Measurements from ENCODE around the gene LARP4B. TPM values are rescaled to one million over a fixed set of nuclear protein-coding genes. Genes with fewer than 3 reads are reported as not detected.
A peak's percentile ranks its signal among the peaks of the same experiment; 100 is the strongest.

LARP4B gene
- polyA plus RNA-seq, 12 donors, result 47.1 to 99.8 (median 66.7) TPM; not detected in 1

DNA sequence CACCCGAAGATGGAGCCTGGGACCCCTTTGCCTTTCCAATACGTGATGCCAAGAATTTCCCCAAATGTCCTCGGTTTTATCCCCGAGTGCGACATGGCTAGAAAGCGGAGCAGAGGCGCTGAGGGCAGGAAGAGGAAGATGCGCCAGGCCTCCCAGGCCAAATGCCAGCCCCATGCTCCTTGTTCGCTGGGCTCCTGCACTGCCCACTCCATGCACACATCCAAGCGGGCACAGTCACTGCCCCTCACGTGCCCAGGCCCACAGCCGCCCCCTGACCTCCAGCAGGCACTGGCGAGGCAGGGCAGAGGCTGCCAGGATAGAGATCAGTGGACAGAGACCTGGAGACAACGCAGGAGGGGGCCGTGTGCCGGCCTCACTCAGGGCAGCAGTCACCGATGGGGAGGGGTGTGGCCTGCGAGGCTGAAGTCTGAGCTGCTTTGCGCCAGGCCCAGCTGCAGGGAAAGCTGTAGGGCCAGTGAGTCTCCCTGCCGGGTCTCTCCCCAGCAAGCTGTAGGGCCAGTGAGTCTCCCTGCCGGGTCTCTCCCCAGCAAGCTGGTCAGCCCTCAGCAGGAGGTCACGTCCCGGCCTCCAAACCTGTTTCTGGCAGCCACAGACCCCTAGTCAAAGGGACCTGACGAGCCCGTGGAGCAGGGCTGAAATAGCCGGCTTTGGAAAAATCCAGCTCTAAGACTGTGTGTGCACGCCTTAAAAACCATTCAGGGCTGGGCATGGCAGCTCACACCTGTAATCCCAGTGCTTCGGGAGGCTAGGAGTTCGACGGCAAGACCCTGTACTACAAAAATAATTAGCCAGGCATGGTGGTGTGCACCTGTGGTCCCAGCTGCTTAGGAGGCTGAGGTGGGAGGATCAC is 141.4 kb downstream of the LARP4B start:
- no peak for DNase-seq

DNA sequence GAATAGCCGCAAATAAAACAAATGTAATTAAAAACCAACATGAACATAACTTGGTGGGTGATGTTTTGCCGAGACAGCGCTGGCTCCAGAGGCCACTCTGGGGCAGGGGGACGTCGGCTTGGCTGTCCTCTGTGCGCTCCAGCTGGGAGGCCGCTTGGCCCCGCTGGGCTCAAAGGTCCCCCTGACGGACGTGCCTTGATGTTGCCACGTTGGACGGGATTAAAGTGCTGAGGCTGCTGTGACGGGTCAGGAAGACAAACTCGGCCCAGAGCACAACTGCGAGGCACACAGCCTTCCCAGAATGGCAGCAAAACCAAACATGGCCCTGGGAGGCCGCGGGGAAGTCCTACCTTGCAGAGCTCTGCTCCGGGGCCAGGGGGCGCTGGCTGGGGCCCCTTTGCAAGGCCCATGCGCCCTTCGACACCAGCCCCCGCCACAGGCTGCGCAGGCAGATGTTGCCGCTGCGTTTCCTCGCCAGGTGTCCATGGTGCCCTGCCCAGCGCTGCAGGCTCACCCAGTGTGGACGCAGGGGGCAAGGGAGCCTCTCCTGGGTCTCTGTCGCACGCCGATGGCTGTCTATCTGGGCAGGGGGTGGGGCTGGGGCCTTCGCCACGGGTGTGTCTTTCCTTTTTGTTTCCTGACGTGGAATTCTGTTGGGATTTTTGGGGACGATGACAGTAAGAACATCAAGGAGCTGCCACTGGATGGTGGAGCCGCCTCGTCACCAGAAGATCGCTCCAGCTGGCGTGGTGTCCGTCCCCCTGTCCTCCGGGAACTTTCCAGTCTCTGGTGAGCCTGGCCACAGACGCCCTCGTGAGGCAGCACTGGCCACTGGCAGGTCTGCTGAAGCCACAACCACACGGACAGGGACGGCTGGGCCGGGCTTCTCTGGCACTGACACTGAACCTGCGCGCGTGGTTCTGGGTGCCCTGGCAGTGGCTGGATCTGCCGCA is 142.4 kb downstream of the LARP4B start:
- DNase-seq, result peak; percentile 55

DNA sequence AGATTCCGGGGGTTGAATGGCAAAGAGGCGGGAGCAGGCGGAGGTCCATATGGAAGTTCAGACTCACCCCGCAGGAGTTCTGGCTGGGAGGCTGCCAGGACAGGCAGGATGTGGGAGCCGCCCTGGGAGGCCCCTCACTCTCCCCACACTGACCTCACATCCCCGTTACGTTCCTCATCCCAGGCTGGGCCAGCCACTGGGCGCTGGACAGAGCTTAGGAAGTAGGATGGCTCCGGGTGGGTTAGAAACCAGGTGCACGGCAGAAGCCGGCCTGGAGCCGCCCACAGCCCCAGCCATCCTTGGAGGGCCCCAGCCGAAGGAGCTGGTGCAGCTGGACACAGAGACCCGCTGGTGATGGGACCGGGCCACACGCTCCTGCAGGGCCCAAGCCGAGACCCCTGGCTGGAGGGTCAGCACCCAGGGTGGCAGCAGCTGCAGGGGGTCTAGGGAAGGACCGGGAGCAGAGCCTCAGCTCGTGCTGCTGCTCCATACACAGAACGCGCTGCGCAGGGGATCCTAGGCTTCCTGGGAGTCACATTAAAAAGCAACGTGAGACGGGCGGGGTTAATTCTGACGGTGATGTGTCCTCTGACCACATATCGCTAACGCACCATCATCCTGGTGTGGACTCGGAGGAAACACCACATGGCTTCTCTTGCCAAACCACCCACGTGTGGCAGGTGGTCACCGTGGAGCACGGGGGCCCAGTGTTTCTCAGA is 143.4 kb downstream of the LARP4B start:
- DNase-seq, result peak; percentile 21

DNA sequence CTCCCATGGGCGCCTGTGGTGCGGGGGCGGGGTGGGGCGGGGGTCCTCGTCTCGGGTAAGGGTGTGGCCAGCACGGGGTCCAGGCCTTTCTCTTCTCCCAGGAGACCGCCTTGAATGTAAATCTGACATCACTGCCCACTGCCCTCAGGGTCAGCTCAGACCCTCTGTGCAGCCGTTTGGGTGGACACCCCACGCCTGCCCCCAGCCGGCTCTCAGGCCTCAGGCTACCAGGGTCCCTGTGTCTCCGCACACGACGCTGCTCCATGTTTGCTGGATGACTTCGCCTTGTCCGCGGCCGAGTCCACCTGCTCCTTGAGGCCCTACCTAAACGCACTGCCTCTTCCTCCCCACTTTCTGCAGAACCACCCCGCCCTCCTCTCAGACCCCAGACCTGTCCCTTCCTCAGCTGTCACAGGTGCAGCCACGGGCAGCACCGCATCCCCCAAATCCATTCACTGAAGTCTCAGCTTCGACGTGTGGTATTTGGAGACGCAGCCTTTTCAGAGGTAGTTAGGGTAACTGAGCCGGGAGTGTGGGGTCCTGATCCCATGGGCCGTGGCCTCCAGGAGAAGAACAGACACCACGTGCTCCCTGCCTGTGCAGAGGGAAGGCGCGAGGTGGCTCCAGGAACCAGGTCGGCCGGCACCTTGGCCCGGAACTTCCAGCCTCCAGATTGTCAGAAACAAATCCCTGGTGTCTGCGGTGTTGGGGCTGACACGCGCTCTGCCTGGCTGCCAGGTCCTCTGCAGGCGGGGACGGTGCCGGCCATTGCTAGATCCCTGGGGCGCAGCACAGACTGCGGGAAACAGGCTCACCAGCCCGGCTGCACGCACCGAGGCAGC is 144.7 kb downstream of the LARP4B start:
- DNase-seq, result no peak

DNA sequence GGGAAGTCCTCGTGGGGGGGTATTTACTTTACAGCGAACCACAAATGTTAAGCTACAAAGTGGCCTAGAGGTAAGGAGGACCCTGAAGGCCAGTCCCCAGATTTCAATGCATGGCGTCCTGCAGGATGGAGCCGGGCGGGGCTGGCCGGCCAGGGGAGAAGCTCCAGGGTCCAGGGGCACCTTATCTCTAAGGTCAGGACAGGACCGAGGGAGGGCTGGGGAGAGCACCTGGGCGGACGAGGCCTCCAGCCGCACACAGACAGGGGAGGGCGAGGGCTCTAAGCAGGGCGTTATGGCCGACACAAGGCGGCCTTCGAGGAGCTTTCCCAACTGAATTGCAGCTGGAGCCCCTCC is 145.7 kb downstream of the LARP4B start:
- no peak for DNase-seq

- no peak for DNase-seq
Observed at GRCh38 chr10:785089-785860, 146.2 kb downstream of the LARP4B start.

GRCh38 chr10:784403-785088 is 147.0 kb downstream of the LARP4B start:
- peak; percentile 63 for DNase-seq

- no peak for DNase-seq
Observed at GRCh38 chr10:782751-783648, 148.5 kb downstream of the LARP4B start.

DNA sequence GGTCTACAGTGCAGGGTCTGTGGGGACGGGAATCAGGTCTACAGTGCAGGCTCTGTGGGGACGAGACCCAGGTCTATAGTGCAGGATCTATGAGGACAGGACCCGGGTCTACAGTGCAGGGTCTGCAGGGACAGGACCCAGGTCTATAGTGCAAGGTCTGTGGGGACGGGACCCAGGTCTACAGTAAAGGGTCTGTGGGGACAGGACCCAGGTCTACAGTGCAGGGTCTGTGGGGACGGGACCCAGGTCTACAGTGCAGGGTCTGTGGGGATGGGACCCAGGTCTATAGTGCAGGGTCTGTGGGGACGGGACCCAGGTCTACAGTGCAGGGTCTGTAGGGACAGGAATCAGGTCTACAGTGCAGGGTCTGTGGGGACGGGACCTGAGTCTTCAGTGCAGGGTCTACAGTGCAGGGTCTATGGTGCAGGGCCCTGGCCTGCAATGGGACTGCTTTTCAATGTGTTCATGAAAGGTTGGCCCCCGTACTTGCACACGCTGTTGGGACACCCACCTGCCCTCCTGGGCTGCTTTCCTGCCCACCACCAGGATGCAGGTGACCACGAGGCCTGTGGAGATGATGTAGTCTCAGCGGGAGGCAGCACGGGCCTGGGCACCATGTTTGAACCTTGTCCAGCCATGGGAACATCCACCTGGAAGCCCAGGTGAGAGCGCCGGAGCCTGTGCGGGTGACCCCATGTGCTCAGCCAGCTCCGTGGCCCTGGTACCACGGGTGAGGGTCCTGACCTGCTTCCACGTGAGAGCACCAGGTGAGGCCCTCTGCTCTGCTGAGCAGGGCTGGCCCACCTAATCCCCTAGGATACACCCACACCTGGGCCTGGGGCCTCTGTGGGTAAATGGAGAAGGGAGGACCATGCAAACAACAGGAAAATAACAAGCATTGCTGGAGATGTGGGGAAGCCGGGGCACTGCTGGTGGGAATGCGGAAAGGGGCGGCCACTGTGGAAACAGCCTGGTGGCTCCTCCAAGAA is 150.7 kb downstream of the LARP4B start:
- no peak for DNase-seq

DNA sequence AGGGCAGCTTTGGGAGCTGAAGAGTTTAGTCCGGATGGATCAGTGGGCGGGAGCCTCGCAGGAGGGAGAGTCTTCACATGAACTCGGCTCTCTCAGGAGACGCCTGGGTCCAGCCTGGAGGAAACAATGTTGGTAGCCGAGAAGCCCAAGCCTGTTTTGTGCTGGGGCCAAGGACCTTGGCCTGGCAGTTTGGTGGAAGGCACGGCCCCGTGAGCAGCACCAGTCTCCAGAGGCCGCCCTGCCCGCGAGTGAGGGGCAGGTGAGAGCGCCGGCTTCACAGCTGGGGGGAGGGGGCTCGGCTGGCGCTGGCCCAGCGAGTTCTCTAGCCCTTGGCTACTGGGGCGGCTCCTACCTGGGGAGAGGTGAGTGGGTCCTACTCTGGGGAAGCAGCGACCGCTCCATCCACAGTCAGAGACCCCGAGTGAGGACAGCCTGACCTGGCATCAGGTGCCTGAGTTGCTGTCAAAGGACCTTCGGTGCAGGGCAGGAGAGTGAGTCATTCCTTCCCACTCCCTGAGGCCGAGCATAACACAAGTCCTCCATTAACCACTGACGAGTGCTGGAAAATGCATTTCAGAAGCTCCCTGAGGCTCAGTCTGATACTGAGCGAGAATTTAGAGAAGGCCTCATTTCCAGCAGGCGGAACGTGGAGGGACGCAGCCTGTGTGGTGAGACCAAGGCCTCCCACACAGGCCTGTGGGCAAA is 152.7 kb downstream of the LARP4B start:
- no peak for DNase-seq

GRCh38 chr10:777913-778479 is 153.5 kb downstream of the LARP4B start:
- no peak for DNase-seq

- DNase-seq, result no peak
Observed at GRCh38 chr10:776772-777171, 154.7 kb downstream of the LARP4B start.

DNA sequence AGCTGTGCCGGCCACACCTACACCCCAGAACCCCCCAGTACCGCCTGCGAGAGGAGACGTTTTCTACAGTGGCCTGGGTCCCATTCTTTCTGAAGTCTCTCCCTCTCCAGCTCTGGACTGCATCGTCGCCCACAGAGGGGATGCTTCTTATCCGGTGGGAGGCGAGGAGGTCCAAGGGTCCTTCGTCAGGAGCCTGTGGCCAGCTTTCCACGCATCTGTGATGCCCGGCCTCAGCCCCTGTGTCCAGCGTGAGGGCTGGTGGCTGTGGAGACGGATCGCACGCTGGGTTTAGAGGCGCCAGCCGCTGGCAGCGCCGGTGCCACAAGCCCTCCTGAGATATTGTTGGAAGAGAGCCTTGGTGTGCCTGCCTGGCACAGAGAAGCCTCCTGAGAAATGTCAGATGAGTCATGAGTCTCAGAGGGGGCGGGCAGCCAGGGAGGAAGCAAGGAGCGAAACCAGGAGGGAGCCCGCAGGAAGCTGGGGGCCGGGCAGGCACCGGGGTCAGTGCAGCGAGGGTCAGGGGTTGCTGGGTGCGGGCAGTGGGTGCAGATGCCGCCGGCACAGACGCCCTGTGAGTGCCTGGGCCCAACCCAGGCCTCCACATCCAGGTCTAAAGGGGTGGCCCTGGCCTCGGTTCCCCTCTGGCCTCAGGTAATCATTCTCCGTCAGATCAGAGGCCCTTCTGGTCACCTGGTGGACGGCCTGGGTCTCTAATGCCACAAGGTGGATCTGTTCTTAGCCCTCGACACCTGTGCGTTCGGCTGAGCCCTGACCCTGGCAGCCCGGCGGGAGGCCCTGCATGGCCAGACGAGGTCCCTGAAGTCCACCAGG is 156.0 kb downstream of the LARP4B start:
- DNase-seq, result no peak

GRCh38 chr10:774661-775244 is 156.8 kb downstream of the LARP4B start:
- no peak for DNase-seq

DNA sequence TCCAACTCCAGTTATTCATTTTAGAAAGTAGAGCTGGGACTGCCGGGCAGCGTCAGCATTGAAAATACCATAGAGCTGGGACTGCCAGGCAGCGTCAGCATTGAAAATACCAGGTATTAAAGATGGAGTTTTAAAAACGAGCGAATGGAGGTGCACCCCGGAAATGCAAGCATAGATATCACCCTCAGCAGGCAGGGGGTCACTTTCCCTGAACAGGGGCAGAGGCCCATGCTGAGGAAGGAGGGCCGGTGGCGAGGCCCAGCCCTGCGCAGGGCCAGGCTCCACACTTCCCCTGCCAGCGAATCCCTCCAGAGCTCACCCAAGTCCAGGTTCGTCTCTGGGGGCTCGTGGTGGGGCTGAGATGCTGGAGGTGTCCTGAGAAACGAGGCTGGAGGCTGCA is 157.3 kb downstream of the LARP4B start:
- no peak for DNase-seq

Measured in muscle of arm (tissue), 12 donors.